ENCODE measurements around the gene SDHB. TPM values are rescaled to one million over a fixed set of nuclear protein-coding genes. Genes with fewer than 3 reads are reported as not detected.

SDHB gene
- total and polyA plus RNA-seq, 9 of the 15 experiments (the other 6 are each of a cell fraction or from before 2014, with no cell fraction given) = 207 to 554 (median 365) TPM

DNA sequence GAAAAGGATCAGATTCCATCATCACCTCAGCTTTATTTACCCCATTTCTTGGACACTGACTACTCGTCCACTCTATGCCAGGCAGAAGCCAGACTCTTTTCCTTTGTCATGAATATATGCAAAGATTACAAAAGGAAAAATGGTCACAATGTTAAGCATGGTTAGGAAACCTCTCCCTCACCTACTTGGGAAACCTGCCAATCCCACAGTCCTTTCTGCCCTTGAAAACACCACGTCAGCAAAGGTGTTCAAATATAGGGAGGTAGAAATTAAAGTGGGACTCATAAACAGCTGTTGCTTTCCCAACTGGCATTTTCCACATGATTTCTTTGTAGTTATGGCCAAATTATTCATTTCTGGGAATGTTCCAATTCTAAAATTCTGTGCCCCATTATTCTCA is 25.9 kb downstream of the SDHB start:
- FAIRE-seq = no peak
- TF ChIP-seq PHF21A (IDR thresholded peaks at IDR 0.05; ENCODE audit: borderline replicate concordance, low read depth) (no peak), SNRNP70 (optimal IDR thresholded peaks at IDR 0.05; ENCODE audit: low read depth, low read length) (no peak), MNT (conservative IDR thresholded peaks at IDR 0.05) (no peak), ZNF253 (CRISPR knock-in tag; conservative IDR thresholded peaks at IDR 0.05) (no peak), ZFP30 (CRISPR knock-in tag; IDR thresholded peaks at IDR 0.05; ENCODE audit: borderline replicate concordance) (no peak), NR3C1 (CRISPR knock-in tag; IDR thresholded peaks at IDR 0.05) (no peak), NELFE (IDR thresholded peaks at IDR 0.05; ENCODE audit: insufficient read depth, insufficient read length) (no peak), THAP7 (CRISPR knock-in tag; IDR thresholded peaks at IDR 0.05) (no peak), SUPT5H (IDR thresholded peaks at IDR 0.05) (no peak), HNRNPH1 (optimal IDR thresholded peaks at IDR 0.05; ENCODE audit: low read depth, low read length) (no peak), BCL6 (CRISPR knock-in tag; IDR thresholded peaks at IDR 0.05) (no peak), TRIM28 (IDR thresholded peaks at IDR 0.05) (no peak), NR1H2 (CRISPR knock-in tag; IDR thresholded peaks at IDR 0.05) (no peak), ZNF282 (CRISPR knock-in tag; IDR thresholded peaks at IDR 0.05) (no peak), FOSL1 (tag; conservative IDR thresholded peaks at IDR 0.05) (no peak)
- TF ChIP-seq, protein P1, sequence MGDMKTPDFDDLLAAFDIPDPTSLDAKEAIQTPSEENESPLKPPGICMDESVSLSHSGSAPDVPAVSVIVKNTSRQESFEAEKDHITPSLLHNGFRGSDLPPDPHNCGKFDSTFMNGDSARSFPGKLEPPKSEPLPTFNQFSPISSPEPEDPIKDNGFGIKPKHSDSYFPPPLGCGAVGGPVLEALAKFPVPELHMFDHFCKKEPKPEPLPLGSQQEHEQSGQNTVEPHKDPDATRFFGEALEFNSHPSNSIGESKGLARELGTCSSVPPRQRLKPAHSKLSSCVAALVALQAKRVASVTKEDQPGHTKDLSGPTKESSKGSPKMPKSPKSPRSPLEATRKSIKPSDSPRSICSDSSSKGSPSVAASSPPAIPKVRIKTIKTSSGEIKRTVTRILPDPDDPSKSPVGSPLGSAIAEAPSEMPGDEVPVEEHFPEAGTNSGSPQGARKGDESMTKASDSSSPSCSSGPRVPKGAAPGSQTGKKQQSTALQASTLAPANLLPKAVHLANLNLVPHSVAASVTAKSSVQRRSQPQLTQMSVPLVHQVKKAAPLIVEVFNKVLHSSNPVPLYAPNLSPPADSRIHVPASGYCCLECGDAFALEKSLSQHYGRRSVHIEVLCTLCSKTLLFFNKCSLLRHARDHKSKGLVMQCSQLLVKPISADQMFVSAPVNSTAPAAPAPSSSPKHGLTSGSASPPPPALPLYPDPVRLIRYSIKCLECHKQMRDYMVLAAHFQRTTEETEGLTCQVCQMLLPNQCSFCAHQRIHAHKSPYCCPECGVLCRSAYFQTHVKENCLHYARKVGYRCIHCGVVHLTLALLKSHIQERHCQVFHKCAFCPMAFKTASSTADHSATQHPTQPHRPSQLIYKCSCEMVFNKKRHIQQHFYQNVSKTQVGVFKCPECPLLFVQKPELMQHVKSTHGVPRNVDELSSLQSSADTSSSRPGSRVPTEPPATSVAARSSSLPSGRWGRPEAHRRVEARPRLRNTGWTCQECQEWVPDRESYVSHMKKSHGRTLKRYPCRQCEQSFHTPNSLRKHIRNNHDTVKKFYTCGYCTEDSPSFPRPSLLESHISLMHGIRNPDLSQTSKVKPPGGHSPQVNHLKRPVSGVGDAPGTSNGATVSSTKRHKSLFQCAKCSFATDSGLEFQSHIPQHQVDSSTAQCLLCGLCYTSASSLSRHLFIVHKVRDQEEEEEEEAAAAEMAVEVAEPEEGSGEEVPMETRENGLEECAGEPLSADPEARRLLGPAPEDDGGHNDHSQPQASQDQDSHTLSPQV (IDR thresholded peaks at IDR 0.05) = no peak
- ChIA-PET CTCF (ENCODE audit: low intra/inter-chr PET ratio) (no interaction called here), POLR2A (interaction anchor here (0.5 to 2.3 kb wide), 5 partner anchors 9 to 165 kb away, joined by 3 to 9 read pairs (median 4); no protein-coding TSS in a partner anchor)
- no TSS peak for BruUV-seq (replicated peaks)
- no peak overlapping the region for H3K4me2 ChIP-seq (ENCODE audit: insufficient read depth, low read length)
- H2AFZ ChIP-seq (ENCODE audit: low read depth, low read length) = no peak overlapping the region
- ATAC-seq = no peak
- H3K4me1 ChIP-seq (replicated peaks in 1 of 2; ENCODE audit: control insufficient read depth in 2 of 2, insufficient read depth in 2 of 2, low read length in 2 of 2) = no peaks in the 10 kb centered on the region
- no peak overlapping the region for H3K9ac ChIP-seq (ENCODE audit: insufficient read depth in 1 of 2, low read depth in 2 of 2, low read length in 2 of 2)
- in situ Hi-C loops (cut with MboI) (loop anchor here (25.0 kb wide), 1 partner anchor 441 kb away; no protein-coding TSS in a partner anchor), intact Hi-C loops (cut with micrococcal nuclease) (no loop called here)
- WGBS (ENCODE audit: insufficient coverage, low coverage, missing lambda C conversion rate) = 57% methylated on average over 2 of the region's 2 CpGs
- no peaks in the 10 kb centered on the region for H3K79me2 ChIP-seq (ENCODE audit: control insufficient read depth, insufficient read depth, low read length)
- H3K36me3 ChIP-seq (ENCODE audit: control insufficient read depth, insufficient read depth, low read length) = peaks cover 94% of the 10 kb centered on the region
- no peaks in the 10 kb centered on the region for H3K9me1 ChIP-seq (ENCODE audit: control insufficient read depth, insufficient read depth, low read length)
- H4K20me1 ChIP-seq (replicated peaks; ENCODE audit: control insufficient read depth, insufficient read depth, low read length) = no peaks in the 10 kb centered on the region
- H3K9me3 ChIP-seq (replicated peaks; ENCODE audit: control insufficient read depth, insufficient read depth, low read depth, low read length) = no peaks in the 10 kb centered on the region
- H3K4me3 ChIP-seq = no peak overlapping the region
- DNase-seq (ENCODE audit: extremely low read depth in 1 of 4, low spot score in 3 of 4) = no peak
- H3K27me3 ChIP-seq (ENCODE audit: control insufficient read depth in 2 of 2, insufficient read depth in 2 of 2, low read length in 2 of 2) = no peaks in the 10 kb centered on the region
- no peak overlapping the region for H3K27ac ChIP-seq (ENCODE audit: extremely low read depth, low read depth, low read length)
